HCT116 (cell line): Measurements from ENCODE around the gene ARSB. TPM values are rescaled to one million over a fixed set of nuclear protein-coding genes. Genes with fewer than 3 reads are reported as not detected.

Experiments
- ATAC-seq: fragments of 200-7000 bp; cut with Tn5 transposase; 2 replicates; pipeline ENCODE4 v1.9.1; 2020; ENCODE audit warnings: mild to moderate bottlenecking, moderate library complexity
- BruUV-seq: library from RNA; stranded (reverse); fragments of 400-500 nt; replicated peaks from 2 replicates; lab custom pipeline; 2021; lab: Mats Ljungman, UMichigan
- CTCF ChIA-PET: fragments of 300-600 bp; sonication (Branson Sonifier 250); formaldehyde crosslinking; loops from one replicate; lab custom pipeline; 2021; ENCODE audit warnings: antibody characterized with exemption; lab: Charles Lee
- POLR2A ChIA-PET: fragments of 300-600, 350-600 bp; sonication (Branson Sonifier 250); formaldehyde crosslinking; loops from one replicate; lab custom pipeline; 2021; ENCODE audit warnings: antibody characterized with exemption; lab: Charles Lee
- RAD21 ChIA-PET, 2 experiments: fragments of 300-600 bp; sonication (Branson Sonifier 250); formaldehyde crosslinking; loops; one replicate each; lab custom pipeline; 2023; ENCODE audit warnings: low total read pairs in 2 of 2; ENCODE audit not compliant: uncharacterized antibody in 2 of 2, unreplicated experiment in 2 of 2, low non-redundant PET in 1 of 2; lab: Charles Lee
- DNase-seq: peaks from one replicate; pipeline ENCODE4 v3.0.0-alpha.2; 2010; ENCODE audit warnings: low read depth, low spot score
- H2AFZ ChIP-seq: fragments of 200-600 bp; shearing (Covaris generic), sonication (generic); 2 replicates; pipeline ENCODE4 v1.6.1; 2017; ENCODE audit warnings: low read depth, mixed run types, mixed read lengths, antibody characterized with exemption, low read length; ENCODE audit not compliant: poor library complexity, severe bottlenecking
- H3K27ac ChIP-seq: 2 replicates; pipeline ENCODE4 v1.5.1; 2012; ENCODE audit warnings: low read depth, low read length
- H3K27me3 ChIP-seq: fragments of 200-600 bp; sonication (generic); 2 replicates; pipeline ENCODE4 v1.6.1; 2016; ENCODE audit warnings: mixed run types, low read length, mixed read lengths; ENCODE audit not compliant: insufficient read depth
- H3K36me3 ChIP-seq, 2 experiments: fragments of 200-500 bp in 1 of 2; fragments of 200-600 bp in 1 of 2; sonication (Bioruptor generic) in 1 of 2; sonication (generic) in 1 of 2; 2 replicates each; pipeline versions ENCODE4 v1.5.1 to v1.6.1; 2014 to 2016; ENCODE audit warnings: low read length in 2 of 2, inconsistent platforms in 1 of 2, mixed read lengths in 1 of 2, mixed run types in 1 of 2; ENCODE audit not compliant: insufficient read depth in 2 of 2, control insufficient read depth in 1 of 2
- H3K4me1 ChIP-seq, 2 experiments: fragments of 200-600 bp in 1 of 2; sonication (generic) in 1 of 2; 2 replicates each; pipeline versions ENCODE4 v1.5.1 to v1.6.1; 2012 to 2017; ENCODE audit warnings: low read length in 2 of 2, inconsistent platforms in 1 of 2, mild to moderate bottlenecking in 1 of 2, mixed read lengths in 1 of 2, mixed run types in 1 of 2, moderate library complexity in 1 of 2; ENCODE audit not compliant: insufficient read depth in 2 of 2, control insufficient read depth in 1 of 2
- H3K4me2 ChIP-seq: fragments of 200-600 bp; sonication (generic); 2 replicates; pipeline ENCODE4 v1.6.1; 2017; ENCODE audit warnings: mixed run types, low read length, mixed read lengths
- H3K4me3 ChIP-seq, 2 experiments: fragments of 200-600 bp in 1 of 2; sonication (generic) in 1 of 2; replicated peaks in 1 of 2; 2 replicates each; pipeline ENCODE4 v1.5.1; 2011 to 2016; ENCODE audit warnings: low read length in 2 of 2, control low read depth in 1 of 2, low read depth in 1 of 2, mild to moderate bottlenecking in 1 of 2, mixed read lengths in 1 of 2, mixed run types in 1 of 2
- H3K79me2 ChIP-seq: fragments of 200-600 bp; sonication (generic); 2 replicates; pipeline ENCODE4 v1.6.1; 2017; ENCODE audit warnings: mild to moderate bottlenecking, mixed run types, low read length, moderate library complexity, mixed read lengths; ENCODE audit not compliant: insufficient read depth
- H3K9ac ChIP-seq: fragments of 200-600 bp; sonication (generic); 2 replicates; pipeline ENCODE4 v1.6.1; 2016; ENCODE audit warnings: low read length, mixed read lengths
- H3K9me2 ChIP-seq: fragments of 200-600 bp; sonication (generic), shearing (Covaris generic); 2 replicates; pipeline ENCODE4 v1.6.1; 2017; ENCODE audit warnings: mixed run types, mild to moderate bottlenecking, moderate library complexity; ENCODE audit not compliant: insufficient read depth
- H3K9me3 ChIP-seq, 2 experiments: fragments of 200-500 bp in 1 of 2; fragments of 200-600 bp in 1 of 2; sonication (Bioruptor generic) in 1 of 2; sonication (generic) in 1 of 2; 2 replicates each; pipeline ENCODE4 v1.6.1; 2014 to 2017; ENCODE audit warnings: low read length in 2 of 2, mixed read lengths in 2 of 2, inconsistent platforms in 1 of 2, low read depth in 1 of 2, mild to moderate bottlenecking in 1 of 2, mixed run types in 1 of 2, moderate library complexity in 1 of 2; ENCODE audit not compliant: control insufficient read depth in 1 of 2, insufficient read depth in 1 of 2
- H4K20me1 ChIP-seq: fragments of 200-600 bp; sonication (generic), shearing (Covaris generic); 2 replicates; pipeline ENCODE4 v1.6.1; 2017; ENCODE audit warnings: mixed run types, mild to moderate bottlenecking, moderate library complexity; ENCODE audit not compliant: insufficient read depth
- CBX3 ChIP-seq: IDR thresholded peaks from 2 replicates; pipeline ENCODE4 v1.6.1; 2012; ENCODE audit warnings: low read depth
- CTCF ChIP-seq, 3 experiments: fragments of 200-600 bp in 1 of 3; sonication (generic) in 1 of 3; IDR thresholded peaks in 2 of 3; conservative IDR thresholded peaks in 1 of 3; 2 replicates each; pipeline ENCODE4 v1.5.1; 2012 to 2017; ENCODE audit warnings: low read depth in 2 of 3, low read length in 2 of 3, antibody characterized with exemption in 1 of 3, borderline replicate concordance in 1 of 3, control low read depth in 1 of 3, mild to moderate bottlenecking in 1 of 3, mixed read lengths in 1 of 3, mixed run types in 1 of 3, moderate library complexity in 1 of 3; ENCODE audit not compliant: insufficient read depth in 1 of 3
- EGR1 ChIP-seq: IDR thresholded peaks from 2 replicates; pipeline ENCODE4 v1.6.1; 2012; ENCODE audit warnings: low read depth
- ELF1 ChIP-seq: IDR thresholded peaks from 2 replicates; pipeline ENCODE4 v1.6.1; 2012; ENCODE audit warnings: low read depth, borderline replicate concordance
- EZH2 ChIP-seq: fragments of 200-600 bp; sonication (generic); IDR thresholded peaks from 2 replicates; pipeline ENCODE4 v1.6.1; 2017; ENCODE audit warnings: antibody characterized with exemption, mixed run types
- EZH2phosphoT487 ChIP-seq: fragments of 200-600 bp; IDR thresholded peaks from 2 replicates; pipeline ENCODE4 v1.6.1; 2018; ENCODE audit warnings: antibody characterized with exemption, borderline replicate concordance
- FOSL1 ChIP-seq: IDR thresholded peaks from 2 replicates; pipeline ENCODE4 v1.6.1; 2012; ENCODE audit warnings: low read depth
- JUND ChIP-seq: IDR thresholded peaks from 2 replicates; pipeline ENCODE4 v1.6.1; 2012
- MAX ChIP-seq: IDR thresholded peaks from 2 replicates; pipeline ENCODE4 v1.6.1; 2012
- POLR2AphosphoS5 ChIP-seq: IDR thresholded peaks from 2 replicates; pipeline ENCODE4 v1.6.1; 2011; ENCODE audit warnings: mild to moderate bottlenecking, low read depth, low read length, moderate library complexity
- REST ChIP-seq: IDR thresholded peaks from 2 replicates; pipeline ENCODE4 v1.6.1; 2012; ENCODE audit warnings: low read depth
- SIN3A ChIP-seq: IDR thresholded peaks from 2 replicates; pipeline ENCODE4 v1.6.1; 2012; ENCODE audit warnings: low read depth
- TCF7L2 ChIP-seq: IDR thresholded peaks from 2 replicates; pipeline ENCODE4 v1.7.0; 2011; ENCODE audit warnings: borderline replicate concordance, inconsistent platforms; ENCODE audit not compliant: insufficient read depth, insufficient read length; ENCODE audit errors: extremely low read depth
- ZBTB33 ChIP-seq: IDR thresholded peaks from 2 replicates; pipeline ENCODE4 v1.6.1; 2011; ENCODE audit warnings: mild to moderate bottlenecking, low read length, moderate library complexity; ENCODE audit not compliant: insufficient replicate concordance; ENCODE audit errors: extremely low read depth
- ZFX ChIP-seq: fragments of 450-650 bp; IDR thresholded peaks from 2 replicates; pipeline ENCODE4 v1.6.1; 2017
- ZNF274 ChIP-seq: fragments of 200-500 bp; sonication (Bioruptor generic); IDR thresholded peaks from 2 replicates; pipeline ENCODE4 v1.6.1; 2014; ENCODE audit warnings: mild to moderate bottlenecking, low read depth, low read length, inconsistent platforms
- intact Hi-C: fragments of 100-400 bp; cut with micrococcal nuclease; formaldehyde crosslinking; loops from 2 replicates; pipeline ENCODE4 v1.10.0; 2022
- total RNA-seq: library from RNA; stranded (reverse); gene quantifications from one replicate; pipeline ENCODE4 v1.2.1, GENCODE V29; 2021; ENCODE audit not compliant: unreplicated experiment

The ARSB gene
- total RNA-seq, 1 experiment from 2014 or later, result 4.8 TPM

- TF ChIP-seq ZFX, result no peak
- TF ChIP-seq SIN3A, result no peak
- no peak for TF ChIP-seq EGR1
- TF ChIP-seq EZH2, result no peak
- no peak for TF ChIP-seq EZH2phosphoT487
- TF ChIP-seq ZNF274, result no peak
- no peak for TF ChIP-seq ELF1
- TF ChIP-seq ZBTB33, result no peak
- no peak for TF ChIP-seq TCF7L2
- no peak for TF ChIP-seq REST
- TF ChIP-seq FOSL1, result no peak
- TF ChIP-seq CBX3, result no peak
- TF ChIP-seq MAX, result no peak
- TF ChIP-seq JUND, result no peak
- TF ChIP-seq CTCF (IDR thresholded peaks at IDR 0.05 in 2 of 3, conservative IDR thresholded peaks at IDR 0.05 in 1 of 3; ENCODE audit: borderline replicate concordance in 1 of 3, insufficient read depth in 1 of 3, low read depth in 2 of 3, low read length in 2 of 3), result no peak
- no peak for TF ChIP-seq POLR2AphosphoS5
- no peaks in the 10 kb centered on the region for H3K9me3 ChIP-seq
These were observed 36.6 kb upstream of the ARSB start for GRCh38 chr5:79021753-79022152.

More at GRCh38 chr5:79021753-79022152, 36.6 kb upstream of the ARSB start:
- Histone ChIP-seq H4K20me1 (no peaks in the 10 kb centered on the region), H3K27me3 (no peaks in the 10 kb centered on the region), H3K4me1 (peaks cover 2 to 15% of the 10 kb centered on the region in 2 experiments; a peak in 2 of 4 replicates), H3K4me2 (peak overlapping the region; percentile 57; the same call in 1 of the 2 replicates), H3K4me3 (no peak overlapping the region), H3K27ac (no peak overlapping the region), H3K36me3 (no peaks in the 10 kb centered on the region), H3K79me2 (no peaks in the 10 kb centered on the region), H2AFZ (peak overlapping the region; percentile 74), H3K9ac (no peak overlapping the region), H3K9me2 (no peaks in the 10 kb centered on the region)
- BruUV-seq, result no TSS peak
- ChIA-PET RAD21 (interaction anchor here in 1 of 2 experiments (1.1 kb wide), 2 partner anchors 112 to 122 kb away, joined by 3 to 6 read pairs; no protein-coding TSS in a partner anchor), CTCF (interaction anchor here (0.9 to 9.1 kb wide), 12 partner anchors 8 to 1062 kb away, joined by 3 to 373 read pairs (median 8); partner anchors contain the start of gene ARSB), POLR2A (no interaction called here)
- intact Hi-C loops, result loop anchor here (2.0 to 10.0 kb wide), 4 partner anchors 111 to 1061 kb away; no protein-coding TSS in a partner anchor
- no peak for DNase-seq
- no peak for ATAC-seq
